HG03060 (cell line): ENCODE data around the gene SLC7A8.

Source experiments
- ATAC-seq: cut with Tn5 transposase; IDR thresholded peaks from one replicate; pipeline ENCODE4 v1.9.1; 2021; ENCODE audit warnings: low read depth, moderate number of reproducible peaks; ENCODE audit not compliant: unreplicated experiment

The SLC7A8 gene

DNA sequence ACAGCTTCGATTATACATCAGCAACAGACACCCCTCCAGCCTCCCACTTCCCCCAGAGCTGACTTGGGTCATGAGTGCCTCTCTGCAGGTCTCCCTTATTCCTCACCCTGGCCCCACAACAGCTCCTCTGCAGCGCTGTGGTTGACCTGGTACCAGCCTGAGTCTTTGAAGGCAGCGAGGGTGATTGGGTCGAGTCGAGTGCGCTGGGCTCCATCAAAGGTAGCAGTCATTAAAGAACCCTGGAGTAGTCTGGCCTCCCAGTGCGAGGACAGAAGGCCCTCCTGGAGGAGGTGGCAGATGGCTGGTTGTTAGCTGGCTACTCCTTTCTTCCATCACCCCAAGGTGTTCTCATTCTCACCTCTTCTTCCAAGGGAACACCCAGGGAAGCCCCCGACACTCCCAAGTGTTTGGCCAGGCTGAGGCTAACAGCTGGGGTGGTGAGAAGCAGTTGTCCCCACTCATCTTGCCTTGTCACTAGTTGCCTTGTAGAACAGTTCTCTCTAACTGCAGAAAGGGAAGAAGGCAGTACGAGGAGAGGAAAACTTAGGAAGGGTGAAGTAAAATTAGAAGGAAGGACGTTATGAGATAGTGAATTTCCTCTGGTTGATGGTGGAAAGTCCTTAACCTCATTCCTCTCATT is 81.4 kb downstream of the SLC7A8 start:
- ATAC-seq: no peak

DNA sequence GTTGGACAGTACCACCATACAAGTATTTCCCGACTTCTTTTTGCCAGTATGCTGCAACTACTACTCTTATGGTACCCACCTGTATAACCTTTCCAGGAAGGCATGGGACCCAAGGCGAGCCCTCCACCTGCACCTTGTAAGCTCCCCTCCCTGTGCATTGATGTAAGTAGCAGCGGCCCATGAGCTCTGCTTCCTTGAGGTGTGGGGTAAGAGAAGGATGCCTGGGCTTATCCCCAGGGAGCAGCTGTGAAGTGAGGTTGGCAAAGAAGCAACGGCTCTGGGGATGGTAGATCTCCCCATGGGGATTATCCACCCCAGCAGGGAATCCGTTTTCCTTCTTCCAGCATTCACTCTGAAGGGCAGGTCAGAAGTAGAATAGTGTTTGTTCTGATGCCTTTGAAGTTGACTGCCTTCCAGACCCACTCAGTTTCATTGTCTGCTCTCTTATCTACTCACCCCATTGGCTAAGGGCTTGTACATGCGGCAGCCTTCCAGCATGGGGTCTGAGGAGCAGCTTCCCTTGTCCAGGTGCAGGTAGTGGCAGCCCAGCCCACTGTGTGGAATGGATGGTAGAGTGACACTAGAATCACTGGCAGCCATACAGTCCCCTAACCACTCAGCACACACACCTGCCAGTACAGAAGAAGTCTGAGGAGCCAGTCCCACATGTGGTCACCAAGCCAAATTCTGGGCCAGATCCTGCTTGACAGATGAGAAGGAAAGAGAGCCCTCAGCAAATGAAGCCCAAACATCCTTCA is 82.1 kb downstream of the SLC7A8 start:
- ATAC-seq: no peak

DNA sequence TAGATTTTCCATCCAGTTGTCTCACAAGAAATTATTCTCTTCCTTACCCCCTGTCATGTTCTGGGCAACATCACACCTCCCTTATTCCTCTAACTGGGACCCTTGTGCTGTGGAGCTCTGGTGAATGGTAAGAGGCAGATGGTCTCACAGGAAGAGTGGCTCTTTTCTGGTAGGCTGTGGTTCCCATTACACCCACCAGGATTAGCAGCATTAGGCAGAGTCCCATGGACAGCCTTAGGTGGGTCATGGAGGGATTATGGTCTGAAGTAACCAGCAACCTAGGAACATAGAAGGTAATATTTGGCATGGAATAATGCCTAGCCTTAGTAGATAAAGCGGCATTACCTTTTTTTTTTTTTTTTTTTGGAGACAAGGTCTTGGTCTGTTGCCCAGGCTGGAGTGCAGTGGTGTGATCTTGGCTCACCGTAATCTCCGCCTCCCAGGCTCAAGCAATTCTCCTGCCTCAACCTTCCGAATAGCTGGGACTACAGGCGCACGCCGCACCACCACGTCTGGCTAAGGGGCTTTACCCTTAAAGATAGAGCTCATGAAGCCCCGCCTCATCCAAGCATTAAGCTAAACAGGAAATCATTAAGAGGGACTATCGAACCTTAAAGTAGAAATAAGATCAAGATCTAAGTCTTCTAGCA is 84.1 kb downstream of the SLC7A8 start:
- ATAC-seq: no peak

DNA sequence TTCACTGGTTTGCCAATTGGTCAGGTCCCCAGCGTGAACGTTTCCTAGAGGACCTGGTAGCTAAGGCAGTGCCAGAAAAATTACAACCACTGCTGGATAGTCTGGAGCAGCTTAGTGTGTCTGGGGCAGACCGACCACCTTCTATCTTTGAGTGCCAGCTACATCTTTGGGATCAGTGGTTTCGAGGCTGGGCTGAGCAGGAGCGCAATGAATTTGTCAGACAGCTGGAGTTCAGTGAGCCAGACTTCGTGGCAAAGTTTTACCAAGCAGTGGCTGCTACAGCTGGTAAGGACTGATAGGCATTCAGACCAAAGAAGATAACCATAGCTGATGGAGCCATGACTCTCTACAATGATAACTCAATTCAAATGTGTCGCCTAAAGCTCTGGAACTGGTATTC is 85.7 kb downstream of the SLC7A8 start:
- no peak for ATAC-seq

DNA sequence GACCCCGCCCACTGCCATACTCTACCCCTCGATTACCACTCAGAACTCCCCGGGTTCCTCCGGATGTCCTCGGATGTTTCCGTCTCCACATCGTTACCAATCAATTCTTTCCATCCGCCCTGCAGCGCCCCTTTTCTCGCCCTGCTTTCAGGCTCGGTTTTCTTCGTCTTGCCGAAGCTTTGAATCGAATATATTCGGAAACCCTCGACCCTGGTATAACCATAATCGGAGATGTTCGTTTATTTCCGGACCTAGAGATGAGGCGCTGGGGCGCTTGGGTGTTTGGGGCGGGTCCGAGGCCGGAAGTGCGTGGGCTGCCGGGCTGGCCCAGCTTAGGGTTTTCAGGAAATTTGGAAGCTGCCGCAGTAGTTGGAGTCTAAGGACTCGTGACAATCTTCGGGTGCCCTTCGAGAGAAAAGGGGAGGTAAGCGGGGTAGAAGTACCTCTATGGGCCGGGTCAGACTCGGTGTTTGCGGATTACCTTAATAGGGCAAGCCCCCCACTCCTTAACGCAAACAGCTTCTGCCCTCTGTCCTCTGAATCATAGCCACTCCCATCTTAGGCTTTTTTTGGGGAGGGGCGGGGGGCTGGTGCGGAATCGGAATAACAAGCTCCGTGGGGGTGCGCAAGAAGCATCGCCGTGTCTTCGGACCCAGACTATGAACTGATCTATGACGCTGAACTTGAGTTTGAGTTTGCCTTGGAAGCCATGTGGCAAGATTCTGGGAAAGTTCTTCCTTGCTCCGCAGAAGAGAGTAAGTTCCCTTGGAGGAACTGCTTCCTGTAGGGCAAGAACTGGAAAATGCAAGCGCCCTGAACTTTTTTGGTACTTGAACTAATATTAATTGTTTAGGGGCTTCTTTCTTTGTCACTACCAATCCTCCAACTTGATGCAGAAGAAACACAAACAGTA is 88.0 kb downstream of the SLC7A8 start, which contains the start of gene C14orf119:
TSS of gene C14orf119 (plus strand) at position 310 of the 913 bp plus-strand sequence. CDS start 2,154 bp downstream, outside the sequence.
- peak; percentile 89 for ATAC-seq

DNA sequence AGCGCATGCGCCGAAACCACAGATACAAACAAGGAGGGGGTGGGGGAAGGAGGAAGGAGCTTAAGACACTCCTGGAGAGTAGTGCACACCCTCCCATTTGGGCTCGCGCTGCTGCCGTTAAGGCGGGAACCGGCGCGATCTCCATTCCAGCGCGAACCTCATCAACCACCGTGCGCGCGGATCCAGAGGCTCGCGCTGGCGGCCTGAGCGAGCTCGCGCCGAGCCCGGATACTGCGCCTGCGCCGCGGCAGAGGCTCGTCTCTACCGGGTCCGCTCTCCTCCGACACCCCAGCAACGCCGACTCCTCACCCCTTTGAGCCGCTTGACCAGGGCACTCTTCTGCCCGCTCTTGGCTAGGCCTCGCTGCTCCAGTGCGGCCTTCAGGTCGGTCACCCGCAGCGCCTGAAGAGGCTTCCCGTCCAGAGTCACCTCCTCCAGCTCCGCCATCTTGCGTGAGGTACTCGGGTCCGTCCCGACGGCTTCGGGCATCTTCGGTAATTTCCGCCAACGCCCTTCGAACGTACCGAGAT is 88.7 kb downstream of the SLC7A8 start, which contains the start of gene ACIN1:
TSS of gene ACIN1 (minus strand) at position 471 of the 530 bp plus-strand sequence. CDS start at position 447, 24 bp downstream.
- peak; percentile 17 for ATAC-seq

DNA sequence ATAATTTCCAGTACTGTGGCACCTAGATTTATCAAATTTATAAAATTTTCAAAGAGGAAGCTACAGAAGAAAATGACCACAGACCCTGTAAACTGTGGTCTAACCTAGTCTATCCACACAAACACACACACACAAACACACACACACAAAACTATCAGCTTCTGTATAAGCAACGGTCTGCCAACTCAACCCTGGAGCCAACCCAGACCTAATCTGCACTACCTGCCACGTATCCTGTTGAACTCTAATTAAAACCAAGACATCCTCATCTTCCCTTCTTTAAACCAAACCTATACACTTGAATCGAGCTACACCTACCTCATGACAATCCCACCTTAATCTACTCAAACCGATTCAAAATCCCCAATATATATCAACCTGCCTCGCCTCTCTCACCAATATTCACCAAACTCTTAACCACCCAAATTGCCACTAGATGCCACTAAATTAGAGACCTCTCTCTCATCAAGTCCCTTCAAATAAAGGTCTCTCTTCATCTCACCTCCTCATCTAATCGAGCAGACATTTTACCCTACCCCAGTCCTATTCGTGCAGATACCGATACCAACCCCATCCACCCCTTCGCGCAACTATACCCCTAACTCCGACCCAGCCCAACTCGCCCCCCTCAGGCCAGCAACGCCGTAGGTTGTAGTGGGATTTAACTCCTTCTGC is 89.3 kb downstream of the SLC7A8 start:
- no peak for ATAC-seq

DNA sequence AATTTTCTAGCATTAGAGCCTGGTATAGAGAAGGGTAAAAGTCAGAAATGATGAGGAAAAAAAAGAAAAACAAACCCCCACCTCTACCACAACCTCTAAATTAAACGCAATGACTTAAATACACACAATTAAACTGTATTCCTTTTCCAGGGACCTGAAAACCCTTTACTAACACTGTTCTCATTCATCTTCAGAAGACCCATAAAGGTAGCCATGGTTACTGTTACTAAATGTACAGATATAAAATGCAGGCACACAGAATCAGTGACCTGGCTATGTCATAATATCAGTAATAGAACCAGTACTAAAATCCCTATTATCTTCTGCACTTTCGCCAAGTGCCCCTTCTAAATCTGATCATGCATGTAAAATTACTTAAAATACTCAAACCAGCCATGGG is 89.9 kb downstream of the SLC7A8 start:
- no peak for ATAC-seq

DNA sequence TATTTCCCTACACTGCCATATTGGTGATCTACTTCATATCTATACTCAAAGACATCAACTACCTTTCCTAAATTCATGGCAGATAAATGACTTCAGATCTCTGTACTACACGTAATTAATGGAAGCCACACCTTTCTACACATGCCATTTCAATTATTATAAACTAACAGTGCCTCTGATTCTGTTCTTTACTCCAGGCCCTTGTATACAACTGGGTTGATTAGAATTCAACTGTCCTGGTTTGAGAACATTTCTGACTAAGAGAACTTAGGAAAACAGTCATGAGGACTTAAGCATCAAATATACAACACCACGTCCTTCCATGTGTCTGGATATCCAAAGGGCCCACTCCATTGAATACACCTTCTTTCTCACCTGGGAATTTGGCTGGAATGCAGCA is 90.4 kb downstream of the SLC7A8 start:
- ATAC-seq: no peak

DNA sequence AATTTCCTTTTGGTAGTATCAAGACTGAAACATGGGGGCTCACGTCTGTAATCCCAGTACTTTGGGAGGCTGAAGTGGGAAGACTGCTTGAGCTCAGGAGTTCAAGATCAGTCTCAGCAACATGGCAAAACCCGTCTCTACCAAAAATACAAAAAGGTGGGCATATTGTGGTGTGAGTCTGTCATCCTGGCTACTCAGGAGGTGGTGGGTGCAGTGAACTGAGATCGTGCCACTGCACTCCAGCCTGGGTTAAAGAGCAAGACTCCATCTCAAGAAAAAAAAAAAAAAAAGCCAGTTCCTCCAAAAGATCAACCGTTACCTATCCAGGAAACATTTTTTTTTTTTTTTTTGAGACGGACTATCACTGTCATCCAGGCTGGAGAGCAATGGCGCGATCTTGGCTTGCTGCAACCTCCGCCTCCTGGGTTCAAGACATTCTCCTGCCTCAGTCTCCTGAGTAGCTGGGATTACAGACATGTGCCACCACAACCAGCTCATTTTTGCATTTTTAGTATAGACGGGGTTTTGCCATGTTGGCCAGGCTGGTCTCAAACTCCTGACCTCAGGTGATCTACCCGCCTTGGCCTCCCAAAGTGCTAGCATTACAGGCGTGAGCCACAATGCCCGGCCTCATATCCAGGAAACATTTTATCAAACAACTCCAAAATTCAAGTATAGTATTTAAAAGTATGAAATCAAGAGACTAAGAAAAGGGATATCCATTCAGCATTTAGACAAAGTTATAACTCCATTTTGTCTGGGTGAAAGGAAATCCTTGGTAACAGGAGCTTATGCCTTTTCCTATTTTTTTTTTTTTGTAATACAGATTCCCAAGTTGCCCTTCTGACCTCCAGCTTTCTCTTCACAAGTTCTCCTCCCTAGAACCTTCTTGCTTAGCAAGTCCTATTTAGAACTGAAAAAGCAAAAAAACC is 91.9 kb downstream of the SLC7A8 start:
- ATAC-seq: no peak

DNA sequence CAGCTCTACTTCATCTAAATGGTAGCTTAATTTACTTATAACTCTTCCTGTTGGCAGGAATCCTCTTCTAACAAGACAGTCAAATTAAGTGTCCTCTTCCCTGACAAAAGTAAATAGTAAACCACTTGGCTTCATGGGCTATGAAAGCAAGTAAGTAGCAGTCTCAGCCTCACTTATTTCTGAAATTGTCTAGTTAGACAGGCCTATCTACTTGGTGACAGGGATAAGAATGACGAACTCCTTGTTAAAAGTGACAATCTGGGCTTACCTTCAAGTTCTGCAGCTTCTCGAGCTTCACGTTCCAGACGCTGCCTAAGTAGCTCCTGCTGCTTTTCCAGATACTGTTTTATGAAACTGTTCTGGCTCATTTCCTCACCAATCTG is 93.2 kb downstream of the SLC7A8 start:
- ATAC-seq: no peak

DNA sequence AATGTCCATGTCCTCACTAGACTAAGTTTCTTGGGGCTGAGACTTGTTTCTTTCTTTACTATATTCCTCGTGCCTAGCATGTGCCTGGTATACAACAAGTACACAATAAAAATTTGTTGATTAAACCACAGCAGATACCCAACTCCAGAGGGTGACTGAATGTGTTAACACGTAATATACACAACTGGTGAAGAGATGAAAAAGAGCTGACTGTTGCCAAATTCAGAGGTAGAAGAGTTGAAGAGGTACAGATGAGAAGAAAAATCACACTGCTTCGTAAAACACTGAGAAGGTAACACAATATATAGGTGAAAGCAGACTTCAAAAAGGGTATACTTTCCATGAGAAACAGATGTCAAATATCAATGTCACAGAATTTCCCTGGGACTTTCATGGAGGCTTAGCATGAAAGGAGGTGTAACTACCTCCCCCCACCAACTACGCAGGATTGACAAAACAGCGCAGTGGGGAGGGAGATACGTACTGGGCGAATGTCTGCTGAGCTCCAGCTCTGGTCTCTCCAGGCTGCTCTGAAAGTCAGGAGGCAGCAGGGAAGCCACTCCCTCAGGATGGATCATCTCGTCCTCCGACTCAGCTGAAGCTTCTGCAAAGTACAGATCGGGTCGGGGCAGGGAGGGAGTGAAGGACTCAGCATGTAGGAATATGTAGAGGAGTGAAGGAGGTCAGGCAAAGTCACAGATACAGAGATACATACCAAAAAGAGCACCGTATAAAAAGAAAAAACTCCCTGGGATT is 93.8 kb downstream of the SLC7A8 start:
- ATAC-seq: no peak

DNA sequence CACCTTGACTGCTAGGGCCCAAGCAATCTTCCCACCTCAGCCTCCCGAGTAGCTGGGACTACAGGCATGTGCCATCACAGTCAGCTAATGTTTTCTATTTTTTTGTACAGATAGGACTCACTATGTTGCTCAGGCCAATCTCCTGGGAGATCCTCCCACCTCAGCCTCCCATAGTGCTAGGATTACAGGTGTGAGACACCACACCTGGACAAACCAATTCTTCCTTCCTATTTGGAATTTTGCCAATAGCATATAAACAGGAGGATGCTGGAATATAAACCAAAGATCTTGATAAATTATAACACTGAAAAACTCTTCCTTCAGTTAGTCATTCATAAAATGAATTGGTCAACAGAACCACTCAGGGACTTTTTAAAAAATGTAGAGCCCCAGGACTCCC is 96.9 kb downstream of the SLC7A8 start:
- no peak for ATAC-seq

DNA sequence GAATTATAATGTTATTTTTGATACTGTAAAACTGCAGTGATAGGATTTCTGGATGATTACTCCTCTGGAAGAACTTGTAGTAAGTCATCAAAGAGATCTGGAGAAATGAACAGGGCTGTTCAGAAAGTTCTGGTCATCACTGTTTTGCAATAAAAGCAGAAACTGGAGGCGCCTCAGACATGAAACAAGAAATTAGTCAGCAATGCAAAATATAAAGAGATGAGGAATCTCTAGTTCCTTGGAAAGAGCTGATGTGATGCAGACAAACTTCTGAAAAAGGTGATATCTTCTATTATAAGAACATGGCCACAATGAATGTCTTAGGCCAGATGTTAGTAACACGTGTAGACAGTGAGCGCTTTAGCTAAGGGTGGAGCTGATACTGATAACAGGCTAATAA is 98.0 kb downstream of the SLC7A8 start:
- no peak for ATAC-seq

DNA sequence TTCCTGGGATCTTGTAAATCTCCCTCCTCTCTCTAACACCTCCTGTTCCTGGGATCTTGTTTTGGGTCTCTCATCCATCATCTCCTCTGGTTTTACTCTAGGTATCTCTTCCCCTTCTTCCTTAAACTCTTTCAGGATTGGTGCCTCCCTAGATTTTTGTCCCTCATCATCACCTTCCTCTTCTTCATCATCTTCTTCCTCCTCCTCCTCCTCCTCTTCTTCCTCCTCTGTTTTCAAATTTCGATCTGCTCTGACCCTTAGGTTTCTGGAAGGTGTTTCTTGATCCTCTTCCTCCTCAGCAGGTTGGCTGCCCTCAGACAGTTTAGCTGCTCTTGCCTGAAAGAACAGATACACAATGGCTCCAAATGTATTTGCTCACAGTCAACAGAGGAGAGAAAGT is 103.0 kb downstream of the SLC7A8 start:
- ATAC-seq: no peak

DNA sequence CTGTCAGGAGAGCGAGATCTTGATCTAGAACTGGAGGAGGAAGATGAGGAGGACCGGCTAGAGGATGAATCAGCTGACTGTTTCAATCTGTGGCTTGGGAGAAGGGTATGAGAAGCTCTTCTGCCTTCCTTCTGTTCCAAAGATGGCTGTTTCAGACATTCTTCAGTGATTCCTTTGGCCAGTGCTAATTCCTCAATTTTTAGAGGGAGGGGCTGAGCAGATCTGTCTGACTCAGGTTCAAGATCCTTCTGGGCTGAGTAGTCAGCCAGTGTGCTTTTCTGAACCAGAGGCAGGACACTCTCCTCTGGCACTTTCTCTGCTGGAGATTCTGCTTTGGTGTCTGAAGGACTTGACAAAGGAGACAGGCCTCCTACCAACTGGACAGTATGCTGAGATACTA is 103.7 kb downstream of the SLC7A8 start:
- ATAC-seq: no peak

DNA sequence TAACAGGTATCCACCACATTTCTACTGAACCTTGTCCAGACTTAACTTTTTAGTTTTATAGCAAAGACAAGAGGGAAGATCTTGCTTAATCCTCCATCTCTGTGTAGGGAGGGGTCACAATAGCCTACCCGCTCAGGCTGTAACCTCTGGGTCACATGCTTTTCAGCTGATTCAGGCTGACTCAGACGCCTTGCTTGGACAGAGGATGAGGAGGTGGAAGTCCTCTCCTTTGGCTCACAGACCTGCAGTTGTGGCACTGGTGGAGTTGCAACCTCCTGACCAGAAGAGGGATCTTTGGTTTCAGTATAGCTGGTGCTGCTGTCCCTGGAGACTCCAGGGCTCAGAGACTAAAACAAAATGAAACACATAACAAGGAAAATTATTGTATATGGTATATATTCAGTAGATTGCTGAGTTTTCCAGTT is 104.8 kb downstream of the SLC7A8 start:
- ATAC-seq: no peak

DNA sequence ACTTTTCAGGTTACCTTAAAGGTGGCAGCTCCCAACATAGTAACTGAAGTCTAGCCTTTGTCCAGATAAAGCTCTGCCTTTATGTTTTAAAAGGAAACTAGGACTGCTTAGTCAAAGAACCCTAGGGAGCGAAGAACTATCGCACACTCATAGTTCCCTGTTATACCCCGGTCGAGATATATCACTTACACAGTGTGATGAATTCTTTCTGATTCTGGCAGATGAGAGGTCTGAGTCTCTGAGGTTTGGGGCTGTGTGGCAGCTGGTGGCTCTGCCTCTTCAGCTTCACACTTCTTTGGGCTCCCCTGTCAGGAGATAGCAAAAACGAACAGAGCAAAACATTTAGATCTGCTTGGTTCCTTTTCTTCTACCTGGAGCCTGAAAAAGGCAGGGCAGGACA is 105.5 kb downstream of the SLC7A8 start:
- no peak for ATAC-seq
